HCT116 (cell line): ENCODE results near the gene SUCLG2. TPM values are rescaled to one million over a fixed set of nuclear protein-coding genes. Genes with fewer than 3 reads are reported as not detected.

ENCODE experiments used
- ATAC-seq: fragments of 200-7000 bp; cut with Tn5 transposase; 2 replicates; pipeline ENCODE4 v1.9.1; 2020; ENCODE audit warnings: mild to moderate bottlenecking, moderate library complexity
- BruUV-seq: library from RNA; stranded (reverse); fragments of 400-500 nt; replicated peaks from 2 replicates; lab custom pipeline; 2021; lab: Mats Ljungman, UMichigan
- CTCF ChIA-PET: fragments of 300-600 bp; sonication (Branson Sonifier 250); formaldehyde crosslinking; loops from one replicate; lab custom pipeline; 2021; ENCODE audit warnings: antibody characterized with exemption; lab: Charles Lee
- POLR2A ChIA-PET: fragments of 300-600, 350-600 bp; sonication (Branson Sonifier 250); formaldehyde crosslinking; loops from one replicate; lab custom pipeline; 2021; ENCODE audit warnings: antibody characterized with exemption; lab: Charles Lee
- RAD21 ChIA-PET, 2 experiments: fragments of 300-600 bp; sonication (Branson Sonifier 250); formaldehyde crosslinking; loops; one replicate each; lab custom pipeline; 2023; ENCODE audit warnings: low total read pairs in 2 of 2; ENCODE audit not compliant: uncharacterized antibody in 2 of 2, unreplicated experiment in 2 of 2, low non-redundant PET in 1 of 2; lab: Charles Lee
- DNase-seq: peaks from one replicate; pipeline ENCODE4 v3.0.0-alpha.2; 2010; ENCODE audit warnings: low read depth, low spot score
- H2AFZ ChIP-seq: fragments of 200-600 bp; shearing (Covaris generic), sonication (generic); 2 replicates; pipeline ENCODE4 v1.6.1; 2017; ENCODE audit warnings: low read depth, mixed run types, mixed read lengths, antibody characterized with exemption, low read length; ENCODE audit not compliant: poor library complexity, severe bottlenecking
- H3K27ac ChIP-seq: 2 replicates; pipeline ENCODE4 v1.5.1; 2012; ENCODE audit warnings: low read depth, low read length
- H3K27me3 ChIP-seq: fragments of 200-600 bp; sonication (generic); 2 replicates; pipeline ENCODE4 v1.6.1; 2016; ENCODE audit warnings: mixed run types, low read length, mixed read lengths; ENCODE audit not compliant: insufficient read depth
- H3K36me3 ChIP-seq, 2 experiments: fragments of 200-500 bp in 1 of 2; fragments of 200-600 bp in 1 of 2; sonication (Bioruptor generic) in 1 of 2; sonication (generic) in 1 of 2; 2 replicates each; pipeline versions ENCODE4 v1.5.1 to v1.6.1; 2014 to 2016; ENCODE audit warnings: low read length in 2 of 2, inconsistent platforms in 1 of 2, mixed read lengths in 1 of 2, mixed run types in 1 of 2; ENCODE audit not compliant: insufficient read depth in 2 of 2, control insufficient read depth in 1 of 2
- H3K4me1 ChIP-seq, 2 experiments: fragments of 200-600 bp in 1 of 2; sonication (generic) in 1 of 2; 2 replicates each; pipeline versions ENCODE4 v1.5.1 to v1.6.1; 2012 to 2017; ENCODE audit warnings: low read length in 2 of 2, inconsistent platforms in 1 of 2, mild to moderate bottlenecking in 1 of 2, mixed read lengths in 1 of 2, mixed run types in 1 of 2, moderate library complexity in 1 of 2; ENCODE audit not compliant: insufficient read depth in 2 of 2, control insufficient read depth in 1 of 2
- H3K4me2 ChIP-seq: fragments of 200-600 bp; sonication (generic); 2 replicates; pipeline ENCODE4 v1.6.1; 2017; ENCODE audit warnings: mixed run types, low read length, mixed read lengths
- H3K4me3 ChIP-seq, 2 experiments: fragments of 200-600 bp in 1 of 2; sonication (generic) in 1 of 2; replicated peaks in 1 of 2; 2 replicates each; pipeline ENCODE4 v1.5.1; 2011 to 2016; ENCODE audit warnings: low read length in 2 of 2, control low read depth in 1 of 2, low read depth in 1 of 2, mild to moderate bottlenecking in 1 of 2, mixed read lengths in 1 of 2, mixed run types in 1 of 2
- H3K79me2 ChIP-seq: fragments of 200-600 bp; sonication (generic); 2 replicates; pipeline ENCODE4 v1.6.1; 2017; ENCODE audit warnings: mild to moderate bottlenecking, mixed run types, low read length, moderate library complexity, mixed read lengths; ENCODE audit not compliant: insufficient read depth
- H3K9ac ChIP-seq: fragments of 200-600 bp; sonication (generic); 2 replicates; pipeline ENCODE4 v1.6.1; 2016; ENCODE audit warnings: low read length, mixed read lengths
- H3K9me2 ChIP-seq: fragments of 200-600 bp; sonication (generic), shearing (Covaris generic); 2 replicates; pipeline ENCODE4 v1.6.1; 2017; ENCODE audit warnings: mixed run types, mild to moderate bottlenecking, moderate library complexity; ENCODE audit not compliant: insufficient read depth
- H3K9me3 ChIP-seq, 2 experiments: fragments of 200-500 bp in 1 of 2; fragments of 200-600 bp in 1 of 2; sonication (Bioruptor generic) in 1 of 2; sonication (generic) in 1 of 2; 2 replicates each; pipeline ENCODE4 v1.6.1; 2014 to 2017; ENCODE audit warnings: low read length in 2 of 2, mixed read lengths in 2 of 2, inconsistent platforms in 1 of 2, low read depth in 1 of 2, mild to moderate bottlenecking in 1 of 2, mixed run types in 1 of 2, moderate library complexity in 1 of 2; ENCODE audit not compliant: control insufficient read depth in 1 of 2, insufficient read depth in 1 of 2
- H4K20me1 ChIP-seq: fragments of 200-600 bp; sonication (generic), shearing (Covaris generic); 2 replicates; pipeline ENCODE4 v1.6.1; 2017; ENCODE audit warnings: mixed run types, mild to moderate bottlenecking, moderate library complexity; ENCODE audit not compliant: insufficient read depth
- ATF3 ChIP-seq: IDR thresholded peaks from 2 replicates; pipeline ENCODE4 v1.6.1; 2012
- CBX3 ChIP-seq: IDR thresholded peaks from 2 replicates; pipeline ENCODE4 v1.6.1; 2012; ENCODE audit warnings: low read depth
- CEBPB ChIP-seq: IDR thresholded peaks from 2 replicates; pipeline ENCODE4 v1.6.1; 2012; ENCODE audit warnings: low read depth
- CTCF ChIP-seq, 3 experiments: fragments of 200-600 bp in 1 of 3; sonication (generic) in 1 of 3; IDR thresholded peaks in 2 of 3; conservative IDR thresholded peaks in 1 of 3; 2 replicates each; pipeline ENCODE4 v1.5.1; 2012 to 2017; ENCODE audit warnings: low read depth in 2 of 3, low read length in 2 of 3, antibody characterized with exemption in 1 of 3, borderline replicate concordance in 1 of 3, control low read depth in 1 of 3, mild to moderate bottlenecking in 1 of 3, mixed read lengths in 1 of 3, mixed run types in 1 of 3, moderate library complexity in 1 of 3; ENCODE audit not compliant: insufficient read depth in 1 of 3
- EGR1 ChIP-seq: IDR thresholded peaks from 2 replicates; pipeline ENCODE4 v1.6.1; 2012; ENCODE audit warnings: low read depth
- ELF1 ChIP-seq: IDR thresholded peaks from 2 replicates; pipeline ENCODE4 v1.6.1; 2012; ENCODE audit warnings: low read depth, borderline replicate concordance
- EZH2 ChIP-seq: fragments of 200-600 bp; sonication (generic); IDR thresholded peaks from 2 replicates; pipeline ENCODE4 v1.6.1; 2017; ENCODE audit warnings: antibody characterized with exemption, mixed run types
- EZH2phosphoT487 ChIP-seq: fragments of 200-600 bp; IDR thresholded peaks from 2 replicates; pipeline ENCODE4 v1.6.1; 2018; ENCODE audit warnings: antibody characterized with exemption, borderline replicate concordance
- FOSL1 ChIP-seq: IDR thresholded peaks from 2 replicates; pipeline ENCODE4 v1.6.1; 2012; ENCODE audit warnings: low read depth
- MAX ChIP-seq: IDR thresholded peaks from 2 replicates; pipeline ENCODE4 v1.6.1; 2012
- POLR2AphosphoS5 ChIP-seq: IDR thresholded peaks from 2 replicates; pipeline ENCODE4 v1.6.1; 2011; ENCODE audit warnings: mild to moderate bottlenecking, low read depth, low read length, moderate library complexity
- REST ChIP-seq: IDR thresholded peaks from 2 replicates; pipeline ENCODE4 v1.6.1; 2012; ENCODE audit warnings: low read depth
- SRF ChIP-seq: IDR thresholded peaks from 2 replicates; pipeline ENCODE4 v1.6.1; 2012; ENCODE audit warnings: low read depth
- TCF7L2 ChIP-seq: IDR thresholded peaks from 2 replicates; pipeline ENCODE4 v1.7.0; 2011; ENCODE audit warnings: borderline replicate concordance, inconsistent platforms; ENCODE audit not compliant: insufficient read depth, insufficient read length; ENCODE audit errors: extremely low read depth
- ZBTB33 ChIP-seq: IDR thresholded peaks from 2 replicates; pipeline ENCODE4 v1.6.1; 2011; ENCODE audit warnings: mild to moderate bottlenecking, low read length, moderate library complexity; ENCODE audit not compliant: insufficient replicate concordance; ENCODE audit errors: extremely low read depth
- ZFX ChIP-seq: fragments of 450-650 bp; IDR thresholded peaks from 2 replicates; pipeline ENCODE4 v1.6.1; 2017
- ZNF274 ChIP-seq: fragments of 200-500 bp; sonication (Bioruptor generic); IDR thresholded peaks from 2 replicates; pipeline ENCODE4 v1.6.1; 2014; ENCODE audit warnings: mild to moderate bottlenecking, low read depth, low read length, inconsistent platforms
- intact Hi-C: fragments of 100-400 bp; cut with micrococcal nuclease; formaldehyde crosslinking; loops from 2 replicates; pipeline ENCODE4 v1.10.0; 2022
- total RNA-seq: library from RNA; stranded (reverse); gene quantifications from one replicate; pipeline ENCODE4 v1.2.1, GENCODE V29; 2021; ENCODE audit not compliant: unreplicated experiment

The SUCLG2 gene
- total RNA-seq, 1 experiment from 2014 or later = 49.2 TPM

GRCh38 chr3:67507584-67507983 is 146.8 kb downstream of the SUCLG2 start:
- no peak for DNase-seq
- H3K27ac ChIP-seq = no peak overlapping the region
- POLR2A ChIA-PET = no interaction called here
- RAD21 ChIA-PET = no interaction called here
- H2AFZ ChIP-seq = no peak overlapping the region
- ATAC-seq = no peak
- no peaks in the 10 kb centered on the region for H3K27me3 ChIP-seq
- TF ChIP-seq EGR1 (no peak), CEBPB (no peak), POLR2AphosphoS5 (no peak), ATF3 (no peak), CTCF (IDR thresholded peaks at IDR 0.05 in 2 of 3, conservative IDR thresholded peaks at IDR 0.05 in 1 of 3; ENCODE audit: borderline replicate concordance in 1 of 3, insufficient read depth in 1 of 3, low read depth in 2 of 3, low read length in 2 of 3) (no peak), MAX (no peak), EZH2phosphoT487 (no peak), REST (no peak), FOSL1 (no peak), EZH2 (no peak), ZNF274 (no peak), TCF7L2 (no peak), SRF (no peak), ELF1 (no peak), ZFX (no peak), ZBTB33 (no peak), CBX3 (no peak)
- H3K9me3 ChIP-seq = no peaks in the 10 kb centered on the region
- H3K9me2 ChIP-seq = no peaks in the 10 kb centered on the region
- no peak overlapping the region for H3K4me3 ChIP-seq
- BruUV-seq = no TSS peak
- no peak overlapping the region for H3K9ac ChIP-seq
- CTCF ChIA-PET = no interaction called here
- no peaks in the 10 kb centered on the region for H3K36me3 ChIP-seq
- intact Hi-C loops = no loop called here
- H4K20me1 ChIP-seq = no peaks in the 10 kb centered on the region
- no peaks in the 10 kb centered on the region for H3K79me2 ChIP-seq
- H3K4me1 ChIP-seq = no peaks in the 10 kb centered on the region
- H3K4me2 ChIP-seq = no peak overlapping the region
